ENCODE data around the gene THOC7. TPM values are rescaled to one million over a fixed set of nuclear protein-coding genes. Genes with fewer than 3 reads are reported as not detected.

The THOC7 gene
- total RNA-seq, 2 donors from 2014 or later = 61.9 to 76.6 TPM

- H3K4me3 ChIP-seq = no peak overlapping the region
- DNase-seq = no peak
- H3K27me3 ChIP-seq = no peaks in the 10 kb centered on the region
- intact Hi-C loops (cut with DNase I) = no loop called here
- no peaks in the 10 kb centered on the region for H3K4me1 ChIP-seq
- no peaks in the 10 kb centered on the region for H3K9me3 ChIP-seq
- no peak overlapping the region for H3K9ac ChIP-seq (ENCODE audit: low read depth in 2 of 2, low read length in 2 of 2)
- TF ChIP-seq CTCF (IDR thresholded peaks at IDR 0.05) = no peak
- H3K27ac ChIP-seq = no peak overlapping the region
- no peaks in the 10 kb centered on the region for H3K36me3 ChIP-seq
These were observed 29.3 kb upstream of the THOC7 start for GRCh38 chr3:63892773-63893352.

GRCh38 chr3:63891518-63891917 lies 27.9 kb upstream of the THOC7 start:
- intact Hi-C loops (cut with DNase I) = no loop called here
- Histone ChIP-seq H3K9ac (ENCODE audit: low read depth in 2 of 2, low read length in 2 of 2) (no peak overlapping the region), H3K36me3 (no peaks in the 10 kb centered on the region), H3K4me3 (no peak overlapping the region), H3K27ac (no peak overlapping the region), H3K4me1 (no peaks in the 10 kb centered on the region), H3K9me3 (no peaks in the 10 kb centered on the region), H3K27me3 (no peaks in the 10 kb centered on the region)
- DNase-seq = no peak
- TF ChIP-seq CTCF (IDR thresholded peaks at IDR 0.05) = no peak

- Histone ChIP-seq H3K27me3 (no peaks in the 10 kb centered on the region), H3K27ac (no peak overlapping the region), H3K9me3 (no peaks in the 10 kb centered on the region), H3K9ac (ENCODE audit: low read depth in 2 of 2, low read length in 2 of 2) (no peak overlapping the region), H3K36me3 (no peaks in the 10 kb centered on the region), H3K4me3 (no peak overlapping the region), H3K4me1 (no peaks in the 10 kb centered on the region)
- intact Hi-C loops (cut with DNase I) = no loop called here
- no peak for TF ChIP-seq CTCF (IDR thresholded peaks at IDR 0.05)
- no peak for DNase-seq
These were observed 23.3 kb upstream of the THOC7 start for GRCh38 chr3:63886858-63887257.

- no peak for DNase-seq
- no peak overlapping the region for H3K27ac ChIP-seq
- TF ChIP-seq CTCF (IDR thresholded peaks at IDR 0.05) = no peak
- no peaks in the 10 kb centered on the region for H3K36me3 ChIP-seq
- H3K9me3 ChIP-seq = no peaks in the 10 kb centered on the region
- intact Hi-C loops (cut with DNase I) = no loop called here
- no peaks in the 10 kb centered on the region for H3K27me3 ChIP-seq
- no peak overlapping the region for H3K4me3 ChIP-seq
- no peak overlapping the region for H3K9ac ChIP-seq (ENCODE audit: low read depth in 2 of 2, low read length in 2 of 2)
- no peaks in the 10 kb centered on the region for H3K4me1 ChIP-seq
These were observed 17.0 kb upstream of the THOC7 start for GRCh38 chr3:63880653-63881052.

GRCh38 chr3:63878394-63879060 lies 14.9 kb upstream of the THOC7 start:
- intact Hi-C loops (cut with DNase I) = no loop called here
- no peak overlapping the region for H3K9ac ChIP-seq (ENCODE audit: low read depth in 2 of 2, low read length in 2 of 2)
- no peak overlapping the region for H3K4me3 ChIP-seq
- no peaks in the 10 kb centered on the region for H3K27me3 ChIP-seq
- H3K36me3 ChIP-seq = no peaks in the 10 kb centered on the region
- DNase-seq = no peak
- H3K4me1 ChIP-seq = no peaks in the 10 kb centered on the region
- no peaks in the 10 kb centered on the region for H3K9me3 ChIP-seq
- H3K27ac ChIP-seq = no peak overlapping the region
- TF ChIP-seq CTCF (IDR thresholded peaks at IDR 0.05) = no peak
